HG03196 (cell line): ENCODE measurements around the gene SFMBT2.
"Not testable (repeated sequence)": the region's sequence is repeated elsewhere in the genome, so short reads cannot be mapped to it uniquely, and the experiment has no call there.

Experiments used
- ATAC-seq: cut with Tn5 transposase; IDR thresholded peaks from one replicate; pipeline ENCODE4 v1.9.1; 2021; ENCODE audit not compliant: unreplicated experiment

SFMBT2 gene

DNA sequence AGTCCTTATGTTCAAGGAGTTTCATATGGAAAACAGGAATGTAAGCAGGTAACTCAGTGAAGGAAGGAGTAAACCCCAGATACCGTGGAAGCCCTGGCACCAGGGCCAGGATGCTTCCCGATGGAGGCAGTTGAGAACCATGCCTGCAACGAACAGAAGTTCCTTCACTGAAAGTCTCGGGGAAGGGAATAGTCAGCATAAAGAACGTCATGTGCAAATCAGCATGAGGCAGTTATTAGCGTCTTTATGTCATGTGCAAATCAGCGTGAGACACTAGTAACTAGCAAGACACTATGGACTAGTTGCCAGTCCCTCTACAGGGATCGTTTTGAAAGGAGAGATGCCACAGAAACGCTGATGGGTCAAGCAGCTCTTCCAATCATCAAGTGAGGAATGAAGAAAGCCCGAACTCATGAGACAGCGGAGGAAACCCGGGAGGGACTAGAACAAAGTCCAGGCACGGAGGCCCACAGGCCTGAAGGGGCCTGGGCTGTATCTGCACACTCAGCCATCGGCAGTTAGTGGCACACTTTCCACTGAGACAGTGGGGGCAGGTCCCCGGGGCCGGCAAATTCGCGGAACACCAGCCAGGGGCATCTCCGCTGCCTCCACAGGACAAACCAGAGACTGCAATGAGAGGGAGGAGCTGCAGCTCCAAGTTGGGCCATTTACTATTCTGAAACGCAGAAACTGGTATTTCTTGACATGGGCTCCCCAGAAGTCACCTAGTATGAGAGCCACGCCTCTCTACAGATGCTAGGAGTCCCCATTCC lies 109.6 kb downstream of the SFMBT2 start:
- no peak for ATAC-seq

DNA sequence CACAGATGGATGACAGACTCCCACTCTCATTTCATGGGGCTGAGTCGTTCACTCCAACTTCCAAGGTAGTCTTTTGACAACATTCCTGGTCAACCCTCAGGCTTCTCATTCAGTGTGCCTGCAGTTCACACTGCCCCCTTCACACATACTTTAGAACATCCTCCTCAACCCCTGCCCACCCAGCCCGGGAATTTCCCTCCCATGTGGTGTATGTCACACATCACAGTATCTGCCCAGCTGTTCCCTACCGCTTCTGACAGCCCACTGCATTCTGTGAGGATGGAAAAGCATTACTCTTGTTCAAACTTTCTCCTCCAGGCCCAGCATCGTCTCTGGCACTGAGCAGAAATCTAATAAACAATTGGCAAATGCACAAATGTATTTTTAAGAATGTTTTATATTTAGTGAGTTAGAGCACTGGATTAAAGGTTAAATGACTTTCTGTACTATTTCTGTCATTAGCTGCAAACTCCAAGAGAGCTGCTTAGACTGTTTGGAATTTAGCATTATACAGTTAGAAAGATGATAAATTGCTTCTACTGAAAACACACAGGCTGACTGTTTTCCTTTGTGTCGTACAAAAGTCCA lies 110.4 kb downstream of the SFMBT2 start:
- no peak for ATAC-seq

DNA sequence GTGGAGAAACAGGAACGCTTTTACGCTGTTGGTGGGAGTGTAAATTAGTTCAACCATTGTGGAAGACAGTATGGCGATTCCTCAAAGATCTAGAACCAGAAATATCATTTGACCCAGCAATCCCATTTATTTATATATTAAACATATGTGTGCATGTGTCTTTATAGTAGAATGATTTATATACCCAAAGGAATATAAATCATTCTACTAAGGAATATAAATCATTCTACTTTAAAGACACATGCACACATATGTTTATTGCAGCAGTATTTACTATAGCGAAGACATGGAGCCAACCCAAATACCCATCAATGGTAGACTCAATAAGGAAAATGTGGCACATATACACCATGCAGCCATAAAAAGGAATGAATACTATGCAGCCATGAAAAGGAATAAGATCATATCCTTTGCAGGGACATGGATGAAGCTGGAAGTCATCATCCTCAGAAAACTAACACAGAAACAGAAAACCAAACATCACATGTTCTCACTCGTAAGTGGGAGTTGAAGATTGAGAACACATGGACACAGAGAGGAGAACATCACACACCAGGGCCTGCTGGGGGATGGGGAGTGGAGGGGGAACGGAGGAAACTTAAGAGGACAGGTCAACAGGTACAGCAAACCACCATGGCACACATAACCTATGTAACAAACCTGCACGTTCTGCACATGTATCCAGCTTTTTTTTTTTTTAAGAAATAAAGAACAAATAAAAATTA lies 111.1 kb downstream of the SFMBT2 start:
- not testable (repeated sequence) for ATAC-seq

DNA sequence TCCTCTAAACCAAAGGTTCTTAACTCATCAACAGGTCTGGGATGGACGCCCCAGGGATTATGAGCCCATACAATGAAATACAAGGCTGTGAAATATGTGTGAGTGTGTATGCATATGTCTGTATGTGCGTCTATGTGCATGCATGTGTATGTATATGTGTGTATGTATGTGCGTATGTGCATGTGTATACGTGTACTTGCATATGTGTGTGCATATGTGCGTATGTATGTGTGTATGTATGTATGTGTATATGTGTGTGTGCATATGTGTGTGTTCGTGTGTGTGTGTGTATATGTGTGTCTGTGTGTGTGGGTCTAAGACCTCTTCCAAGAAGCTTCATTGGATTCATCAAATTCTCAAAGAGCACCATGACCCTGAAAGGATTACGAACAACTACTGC lies 112.3 kb downstream of the SFMBT2 start:
- no peak for ATAC-seq

DNA sequence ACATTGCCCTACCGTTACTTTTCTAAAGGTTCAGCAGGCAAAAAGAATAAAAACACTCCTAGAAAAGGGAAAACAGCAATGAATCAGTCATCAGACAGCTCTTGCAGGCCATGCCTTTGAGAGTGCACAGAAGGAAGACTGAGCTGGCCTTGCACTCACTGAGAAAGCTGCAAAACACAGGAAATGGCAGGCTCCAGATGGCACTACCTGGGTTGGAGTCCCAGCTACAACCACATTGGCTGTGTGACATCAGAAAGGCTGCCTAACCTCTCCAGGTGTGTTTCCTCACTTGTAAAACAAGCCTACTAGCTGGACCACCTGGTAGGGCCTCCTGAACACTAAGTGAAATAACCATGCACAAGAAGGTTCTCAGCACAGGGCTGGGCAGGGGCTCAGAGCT lies 113.7 kb downstream of the SFMBT2 start:
- ATAC-seq, result no peak

DNA sequence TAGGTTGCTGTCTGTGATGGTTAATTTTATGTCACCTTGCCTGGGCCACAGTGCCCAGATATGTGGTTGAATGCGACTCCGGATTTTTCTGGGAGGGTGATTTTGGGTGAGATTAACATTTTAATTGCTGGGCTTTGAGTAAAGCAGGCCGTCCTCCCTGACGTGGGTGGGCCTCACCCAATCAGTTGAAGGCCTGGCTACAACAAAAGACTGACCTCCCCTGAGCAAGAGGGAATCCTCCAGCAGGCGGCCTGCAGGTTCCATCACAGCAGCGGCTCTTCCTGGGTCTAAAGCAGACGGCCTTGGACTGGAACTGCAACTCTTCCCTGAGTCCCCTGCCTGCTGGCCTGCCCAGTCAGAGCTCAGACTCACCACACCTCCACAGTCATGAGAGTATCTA lies 114.2 kb downstream of the SFMBT2 start:
- no peak for ATAC-seq

DNA sequence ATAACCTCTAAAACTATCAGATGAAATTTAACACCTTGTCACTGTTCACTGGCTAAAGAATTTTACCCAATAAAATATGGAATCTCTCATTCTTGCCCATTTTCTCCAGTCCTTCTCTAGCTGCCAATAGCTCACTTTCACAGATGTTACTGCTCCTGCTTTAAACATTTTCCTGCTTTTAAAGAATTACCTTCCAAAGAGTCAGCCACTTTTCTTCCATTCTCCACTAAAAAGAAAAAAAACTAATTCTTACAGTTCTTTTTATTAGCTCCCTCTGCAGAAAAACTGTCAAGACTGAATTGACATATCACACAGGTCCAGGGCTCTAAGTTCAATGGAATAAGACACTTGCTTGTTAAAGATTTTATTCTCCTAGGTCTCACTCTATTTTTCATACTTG lies 114.8 kb downstream of the SFMBT2 start:
- ATAC-seq, result no peak

DNA sequence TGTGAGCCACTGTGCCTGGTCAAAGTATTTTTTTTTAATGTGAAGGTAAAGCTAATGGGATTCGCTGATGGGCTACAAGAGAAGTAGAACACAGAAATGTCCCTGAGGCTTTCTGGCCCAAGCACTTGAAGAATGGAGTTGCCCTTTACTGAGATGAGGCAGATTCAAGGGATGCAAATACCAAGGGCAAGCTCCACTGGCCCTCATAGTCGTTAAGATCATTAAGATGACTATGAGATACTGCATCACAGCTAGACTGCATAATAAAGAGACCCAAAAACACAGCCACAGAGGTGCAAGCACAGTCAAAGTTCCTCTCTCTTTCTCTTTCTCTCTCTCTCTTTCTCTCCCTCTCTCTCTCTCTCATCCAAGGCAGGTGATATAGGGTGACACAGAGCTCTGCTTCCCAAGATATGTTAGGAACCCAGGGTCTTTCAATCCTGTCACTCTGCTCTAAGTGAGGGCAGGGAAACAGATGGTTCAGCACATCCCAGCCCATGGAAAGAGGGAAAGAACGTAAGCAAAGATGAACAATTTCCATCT lies 117.4 kb downstream of the SFMBT2 start:
- ATAC-seq, result no peak

DNA sequence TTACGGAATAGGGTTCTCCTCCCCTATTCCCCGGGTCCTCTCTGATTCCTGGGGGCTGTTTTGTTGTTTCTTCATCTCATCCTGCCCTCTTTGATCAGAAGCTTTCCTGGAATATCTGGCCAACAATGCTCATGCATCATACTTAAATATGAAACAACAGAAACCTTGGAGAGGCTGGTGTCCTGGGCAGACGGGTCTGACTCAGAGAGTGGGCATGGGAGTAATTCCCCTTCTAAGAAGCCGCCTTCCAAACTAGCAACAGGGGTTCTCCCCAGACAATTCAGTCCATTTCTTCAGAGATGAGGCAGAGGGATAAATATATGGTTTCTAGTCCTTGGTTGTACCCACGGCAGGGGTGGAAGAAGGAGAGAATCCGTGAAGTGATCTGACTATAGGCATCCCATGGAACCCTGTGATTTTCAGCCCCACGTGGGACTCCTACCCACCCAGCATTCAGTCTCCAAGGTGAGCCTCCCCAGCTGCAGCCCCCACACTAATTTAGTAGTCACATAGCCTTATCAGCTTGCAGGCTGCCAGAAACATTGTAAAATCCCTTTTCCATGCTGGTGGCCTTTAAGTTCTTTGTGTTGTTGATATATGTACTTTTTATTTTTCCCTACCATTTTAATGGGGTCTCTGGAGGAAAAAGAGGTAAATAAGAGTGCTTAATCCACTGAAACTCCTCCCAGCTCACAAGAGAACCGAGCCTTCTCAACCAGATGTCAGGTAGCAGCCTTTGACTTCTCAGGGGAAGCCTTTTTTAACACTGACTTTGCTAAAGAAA lies 119.2 kb downstream of the SFMBT2 start:
- ATAC-seq, result no peak

DNA sequence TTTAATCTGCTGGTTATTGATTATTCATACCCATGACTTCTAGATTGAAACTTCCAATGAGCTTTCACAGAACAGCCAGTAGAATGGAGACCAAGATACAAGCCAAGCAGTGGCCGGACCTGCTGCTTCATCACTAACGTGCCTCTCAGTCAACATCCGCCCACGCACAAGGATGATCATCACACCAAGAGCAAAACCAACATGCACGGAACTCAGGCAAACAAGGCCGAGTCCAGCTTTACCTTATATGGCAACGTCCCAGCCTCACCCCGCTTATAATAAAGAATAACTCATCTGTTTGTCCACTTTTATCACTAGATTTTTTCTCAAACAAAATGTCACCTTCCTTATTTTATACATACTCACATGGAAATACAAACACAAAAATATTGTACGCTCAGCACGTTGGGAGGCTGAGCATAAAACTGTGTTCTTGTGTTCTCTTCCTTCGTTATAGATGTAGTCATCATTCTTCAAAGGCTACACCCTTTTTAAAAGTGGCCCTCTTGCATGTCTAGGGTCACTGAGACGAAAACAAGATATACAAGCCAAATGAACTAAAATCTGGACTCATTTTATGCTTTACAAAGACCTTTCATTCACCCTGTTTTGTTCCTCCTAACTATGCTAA lies 122.7 kb downstream of the SFMBT2 start:
- ATAC-seq, result no peak

DNA sequence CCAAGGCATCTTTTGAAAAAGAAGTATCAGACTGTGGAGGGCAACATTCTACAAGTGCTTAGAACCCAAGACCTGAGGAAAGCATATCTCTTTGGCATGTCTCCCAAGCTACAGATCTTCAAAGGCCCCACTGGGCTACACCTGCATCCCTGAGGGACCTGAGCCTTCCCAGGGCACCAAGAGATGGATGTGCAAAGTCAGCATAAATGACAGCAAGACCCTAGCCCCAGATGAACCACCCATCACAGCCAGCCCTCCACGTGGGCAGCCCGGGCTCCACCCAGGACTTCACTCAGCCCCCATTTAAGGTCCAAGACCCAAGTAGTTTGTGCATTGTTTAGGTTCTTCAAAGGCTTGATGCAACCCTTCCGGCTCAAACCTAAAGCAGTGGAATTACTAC lies 123.5 kb downstream of the SFMBT2 start:
- ATAC-seq, result no peak

DNA sequence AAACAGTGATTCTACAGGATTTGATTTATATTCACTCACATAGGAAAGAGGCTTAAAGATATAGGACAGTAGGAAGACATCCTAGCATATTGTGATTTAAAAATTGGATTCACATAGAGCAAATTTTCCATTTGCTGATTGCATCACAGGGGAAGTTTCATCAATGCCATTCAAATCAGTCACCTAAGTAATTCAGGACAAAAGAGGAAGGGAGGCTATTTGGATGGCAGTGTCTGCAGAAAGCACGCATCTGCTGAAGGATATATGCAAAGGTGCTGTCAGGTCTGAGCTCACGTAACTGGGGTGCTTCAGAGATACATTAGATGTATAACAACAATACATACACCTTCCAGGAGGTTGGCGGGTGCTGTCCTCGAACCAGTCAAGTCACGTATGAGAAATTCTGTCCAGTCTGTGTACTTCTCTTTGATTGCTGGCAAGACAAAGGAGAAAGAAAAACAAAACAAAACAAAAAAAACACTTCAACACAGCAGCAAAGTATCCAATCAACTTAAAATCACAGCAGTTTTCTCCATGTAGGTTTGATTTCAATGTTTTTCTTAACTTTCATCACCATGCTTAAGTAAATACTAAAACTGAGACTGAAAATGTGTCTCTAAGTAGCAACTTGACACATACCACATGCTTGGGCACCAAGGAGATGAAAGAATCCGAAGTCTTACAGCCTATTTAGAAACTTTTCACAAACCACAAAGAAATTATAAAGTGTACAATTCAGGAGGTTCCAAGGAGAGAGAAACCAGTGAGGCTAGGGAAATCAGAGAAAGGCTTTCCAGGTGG lies 125.1 kb downstream of the SFMBT2 start:
- ATAC-seq, result no peak

DNA sequence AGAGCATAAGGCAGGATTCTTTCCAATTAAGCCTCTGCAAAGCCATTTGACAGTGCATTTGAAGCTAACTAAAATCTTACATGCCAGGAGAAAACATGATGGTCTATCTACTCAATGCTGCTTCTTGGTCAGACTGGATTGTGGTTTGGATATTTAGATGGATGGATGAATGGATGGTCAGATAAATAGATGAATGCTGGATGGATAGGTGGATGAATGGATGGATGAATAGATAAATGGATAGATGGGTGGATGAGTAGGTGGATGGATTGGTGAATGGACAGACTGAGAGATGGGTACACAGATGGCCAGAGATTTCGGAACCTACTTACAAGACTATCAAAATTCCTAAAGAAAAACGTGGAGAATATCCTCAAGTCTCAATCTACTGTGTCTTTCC lies 127.6 kb downstream of the SFMBT2 start:
- ATAC-seq, result no peak

DNA sequence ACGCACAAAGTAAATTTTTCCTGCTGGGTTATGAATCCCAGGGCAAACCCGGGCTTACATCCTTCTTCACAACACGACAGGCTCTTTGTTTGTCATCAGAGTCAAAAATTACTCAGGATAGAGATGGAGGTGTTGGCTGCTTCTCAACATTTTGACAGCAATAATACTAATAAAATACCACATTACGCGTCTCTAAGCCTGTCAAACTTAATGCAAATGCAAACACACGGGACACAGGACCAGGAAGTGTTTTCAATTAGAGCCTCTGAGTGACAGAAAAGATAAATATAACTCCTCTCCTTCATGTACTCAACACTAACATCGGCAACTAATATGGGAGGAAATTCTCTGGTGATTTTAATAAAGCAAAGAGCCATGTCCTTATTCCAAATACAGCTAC lies 128.4 kb downstream of the SFMBT2 start:
- ATAC-seq, result no peak

DNA sequence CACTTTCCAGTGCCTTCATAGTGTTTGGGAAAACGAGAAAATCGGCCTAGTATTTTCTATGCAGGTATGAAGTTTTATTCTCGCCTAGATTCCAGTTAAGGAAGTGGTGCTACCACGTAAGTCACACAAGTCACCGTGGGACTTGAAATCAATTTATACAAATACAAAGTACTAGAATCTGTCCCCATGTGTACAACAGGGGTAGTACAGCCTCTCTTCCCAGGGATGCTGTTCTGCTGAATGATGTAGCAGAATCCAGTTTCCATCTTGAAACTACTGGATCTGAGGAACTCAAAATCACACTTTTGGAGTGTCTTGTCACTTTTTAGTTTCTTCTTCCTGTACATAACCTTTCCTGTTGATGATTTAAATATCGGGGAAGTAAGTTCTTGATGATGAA lies 129.4 kb downstream of the SFMBT2 start:
- ATAC-seq, result no peak

DNA sequence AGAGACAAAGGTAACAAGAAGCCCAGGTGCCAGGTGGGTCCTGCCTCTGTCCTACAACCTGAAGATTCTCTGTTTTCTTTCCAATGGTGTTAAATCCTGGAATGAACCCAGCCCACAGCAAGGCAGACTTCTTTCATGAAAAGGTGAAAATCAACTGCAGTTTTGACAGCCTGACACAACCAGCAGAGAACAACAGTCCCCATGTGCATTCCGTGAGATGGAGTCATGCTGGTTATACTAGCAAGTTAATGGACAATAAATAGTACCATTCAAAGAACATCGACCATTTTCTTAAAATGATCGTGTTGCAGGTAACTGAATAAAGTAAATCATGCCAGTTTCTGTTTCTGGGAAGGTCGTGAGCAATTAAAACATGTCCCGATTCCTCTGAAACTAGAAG lies 131.5 kb downstream of the SFMBT2 start:
- no peak for ATAC-seq

DNA sequence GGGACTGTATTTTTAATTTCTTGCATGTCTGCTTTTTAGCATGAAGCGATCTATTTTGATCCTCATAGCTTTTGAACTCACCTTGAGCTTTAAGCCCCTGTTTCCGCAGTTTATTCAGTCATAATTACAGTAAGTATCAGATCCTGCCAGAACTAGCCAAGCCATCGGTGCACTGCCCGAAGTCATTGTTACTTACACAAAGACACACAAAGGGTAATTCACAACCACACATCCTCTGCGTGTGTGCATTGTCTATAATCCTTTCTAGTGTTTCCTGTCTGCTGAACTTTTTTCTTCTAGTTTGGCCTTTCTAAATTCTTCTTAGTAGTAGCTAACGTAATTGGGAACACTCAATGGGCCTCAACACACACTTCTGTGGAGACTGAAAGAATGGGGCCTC lies 133.0 kb downstream of the SFMBT2 start:
- no peak for ATAC-seq

DNA sequence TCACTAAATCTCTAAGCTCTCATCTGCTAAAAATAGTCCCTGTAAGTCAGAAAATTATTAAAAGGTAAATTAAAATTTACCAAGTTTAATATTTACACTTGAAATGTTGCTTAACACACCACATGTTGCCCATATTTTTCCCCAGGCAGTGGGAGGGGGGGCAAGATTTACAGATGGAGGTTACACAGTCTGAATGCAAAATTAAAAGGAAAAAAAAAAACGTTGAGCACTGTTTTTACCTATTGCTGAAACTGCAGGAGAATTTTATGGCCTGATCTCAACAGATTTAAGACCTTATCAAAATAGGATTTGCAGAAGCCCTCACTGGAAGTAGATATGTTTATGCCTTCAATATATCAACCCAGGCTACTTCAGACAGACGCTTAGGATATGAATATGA lies 133.4 kb downstream of the SFMBT2 start:
- ATAC-seq, result no peak

DNA sequence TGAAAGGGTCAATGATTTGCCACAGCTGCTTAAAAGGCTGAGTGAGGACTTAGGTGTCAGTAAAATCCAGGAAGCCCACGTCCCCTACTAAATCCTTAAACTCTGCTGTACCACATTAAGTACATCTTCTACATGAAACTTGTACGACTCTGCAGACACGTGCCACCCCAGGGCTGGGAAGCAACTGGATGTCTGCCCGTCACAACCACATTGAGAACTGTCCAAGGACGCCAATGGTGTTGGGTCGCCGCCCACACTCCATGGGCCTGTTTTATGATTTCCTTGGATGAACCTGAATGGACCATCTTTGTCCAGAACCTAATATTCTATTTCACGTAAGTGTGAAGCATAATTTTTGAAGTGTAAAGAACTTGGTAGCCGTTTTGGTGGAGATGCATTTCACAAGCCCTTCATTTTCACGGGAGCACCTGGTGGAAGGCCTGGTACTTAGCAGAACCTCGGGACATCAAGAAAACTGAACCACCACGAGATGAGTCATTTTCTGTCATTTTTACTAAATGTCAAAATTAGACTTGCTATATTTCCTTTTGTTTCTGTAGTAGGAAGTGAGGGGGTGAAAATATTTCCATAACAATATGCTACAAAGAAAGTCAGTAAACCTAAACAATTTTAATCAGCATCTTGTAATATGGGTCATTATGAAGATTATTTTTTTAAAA lies 134.9 kb downstream of the SFMBT2 start:
- no peak for ATAC-seq
